ENCODE measurements around the gene LCMT1.
"Not testable (repeated sequence)": the region's sequence is repeated elsewhere in the genome, so short reads cannot be mapped to it uniquely, and the experiment has no call there.

Gene LCMT1
- long read RNA-seq, transcript LCMT1-203 (11 exons, 1,368 nt), result major isoform, 467 of 624 reads
- long read RNA-seq, transcript LCMT1-201 (12 exons, 1,529 nt), result minor isoform, 58 of 624 reads
- long read RNA-seq, transcript LCMT1-202 (9 exons, 989 nt), result minor isoform, 13 of 624 reads
- long read RNA-seq, partial matches to known transcripts, result 4 of 624 reads
- long read RNA-seq, other reads (novel, unspliced or antisense), result 80 of 624 reads

GRCh38 chr16:25111403-25112166, at the start of gene LCMT1:
Gene LCMT1, plus strand, starts transcription at chr16:25111742. Its CDS starts 142 bp downstream, at chr16:25111884.
- H3K4me3 ChIP-seq (replicated peaks; ENCODE audit: insufficient read depth, low read length), result peak within 1 kb of the TSS; percentile 99
- H3K27ac ChIP-seq (replicated peaks), result peak within 1 kb of the TSS; percentile 82
- H3K27me3 ChIP-seq (ENCODE audit: insufficient read depth, poor library complexity, severe bottlenecking), result no peaks in the 10 kb centered on the region
- TF ChIP-seq GABPA (IDR thresholded peaks at IDR 0.05; ENCODE audit: low read depth) (peak; percentile 61; the same call in 1 of the 2 replicates), REST (IDR thresholded peaks at IDR 0.05; ENCODE audit: insufficient replicate concordance, low read depth) (no peak), SPI1 (IDR thresholded peaks at IDR 0.05; ENCODE audit: borderline replicate concordance, low read depth) (peak; percentile 24; the same call in 1 of the 2 replicates), POLR2AphosphoS5 (IDR thresholded peaks at IDR 0.05; ENCODE audit: low read depth) (peak; percentile 49; the same call in 1 of the 2 replicates)
- DNase-seq (ENCODE audit: low read depth in 1 of 2, low spot score in 1 of 2), result peak; percentile 98

DNA sequence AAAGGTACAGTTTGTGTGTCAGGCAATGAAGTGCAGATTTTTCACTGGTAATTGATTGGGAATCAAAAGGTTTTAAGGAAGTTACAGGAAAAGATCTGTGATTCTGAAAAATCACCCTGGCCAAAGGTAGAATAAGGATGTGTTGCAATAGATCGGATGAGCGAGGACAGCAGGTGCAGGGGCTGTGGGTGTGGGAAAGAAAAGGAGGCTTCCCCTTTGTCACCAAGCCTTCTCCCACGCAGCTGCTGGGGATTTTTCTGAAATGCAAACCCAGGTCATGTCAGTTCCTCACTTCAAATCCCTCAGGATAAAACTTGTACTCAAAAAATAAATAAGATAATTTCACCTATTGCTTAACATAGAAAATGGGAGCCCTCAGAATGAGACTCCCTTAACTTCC, 48.4 kb upstream of the LCMT1 start:
- peak in 1 of 2 experiments; percentile 55 for DNase-seq (ENCODE audit: low read depth in 1 of 2, low spot score in 1 of 2)
- TF ChIP-seq POLR2AphosphoS5 (IDR thresholded peaks at IDR 0.05; ENCODE audit: low read depth) (peak; percentile 70), CTCF (IDR thresholded peaks at IDR 0.05; ENCODE audit: insufficient read depth, low read length) (no peak), REST (IDR thresholded peaks at IDR 0.05; ENCODE audit: insufficient replicate concordance, low read depth) (no peak), GABPA (IDR thresholded peaks at IDR 0.05; ENCODE audit: low read depth) (no peak), SPI1 (IDR thresholded peaks at IDR 0.05; ENCODE audit: borderline replicate concordance, low read depth) (peak; percentile 63; the same call in 1 of the 2 replicates)
- Histone ChIP-seq H3K4me3 (replicated peaks; ENCODE audit: insufficient read depth, low read length) (no peak overlapping the region), H3K27me3 (ENCODE audit: insufficient read depth, poor library complexity, severe bottlenecking) (no peaks in the 10 kb centered on the region), H3K27ac (replicated peaks) (no peak overlapping the region; the same call in 1 of the 2 replicates)

- H3K4me3 ChIP-seq (replicated peaks; ENCODE audit: insufficient read depth, low read length), result no peak overlapping the region
- TF ChIP-seq GABPA (IDR thresholded peaks at IDR 0.05; ENCODE audit: low read depth) (no peak), CTCF (IDR thresholded peaks at IDR 0.05; ENCODE audit: insufficient read depth, low read length) (no peak), POLR2AphosphoS5 (IDR thresholded peaks at IDR 0.05; ENCODE audit: low read depth) (no peak), REST (IDR thresholded peaks at IDR 0.05; ENCODE audit: insufficient replicate concordance, low read depth) (no peak), SPI1 (IDR thresholded peaks at IDR 0.05; ENCODE audit: borderline replicate concordance, low read depth) (no peak)
- H3K27me3 ChIP-seq (ENCODE audit: insufficient read depth, poor library complexity, severe bottlenecking), result no peaks in the 10 kb centered on the region
- peak overlapping the region; percentile 35 for H3K27ac ChIP-seq (replicated peaks)
- DNase-seq (ENCODE audit: low read depth in 1 of 2, low spot score in 1 of 2), result no peak
Measured at GRCh38 chr16:25063865-25064264, 47.7 kb upstream of the LCMT1 start.

DNA sequence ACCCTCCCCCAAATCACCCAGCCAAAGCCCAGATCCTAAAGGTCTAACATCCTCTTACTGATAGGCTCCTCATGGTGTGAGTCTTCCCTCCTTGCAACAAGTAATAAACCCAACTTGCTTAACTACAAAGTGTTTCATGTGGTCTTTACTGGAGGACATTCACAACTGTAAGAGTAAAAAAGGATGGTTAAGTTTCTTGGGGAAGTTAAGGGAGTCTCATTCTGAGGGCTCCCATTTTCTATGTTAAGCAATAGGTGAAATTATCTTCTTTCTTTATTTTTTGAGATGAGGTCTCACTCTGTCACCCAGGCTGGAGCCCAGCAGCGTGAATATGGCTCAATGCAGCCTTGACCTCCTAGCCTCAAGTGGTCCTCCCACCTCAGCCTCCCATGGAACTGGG, 47.3 kb upstream of the LCMT1 start:
- not testable (repeated sequence) for DNase-seq (ENCODE audit: low read depth in 1 of 2, low spot score in 1 of 2); H3K27ac ChIP-seq (replicated peaks); H3K27me3 ChIP-seq (ENCODE audit: insufficient read depth, poor library complexity, severe bottlenecking); H3K4me3 ChIP-seq (replicated peaks; ENCODE audit: insufficient read depth, low read length)
